ENCODE measurements around the gene SIGLEC7.

Gene SIGLEC7

DNA sequence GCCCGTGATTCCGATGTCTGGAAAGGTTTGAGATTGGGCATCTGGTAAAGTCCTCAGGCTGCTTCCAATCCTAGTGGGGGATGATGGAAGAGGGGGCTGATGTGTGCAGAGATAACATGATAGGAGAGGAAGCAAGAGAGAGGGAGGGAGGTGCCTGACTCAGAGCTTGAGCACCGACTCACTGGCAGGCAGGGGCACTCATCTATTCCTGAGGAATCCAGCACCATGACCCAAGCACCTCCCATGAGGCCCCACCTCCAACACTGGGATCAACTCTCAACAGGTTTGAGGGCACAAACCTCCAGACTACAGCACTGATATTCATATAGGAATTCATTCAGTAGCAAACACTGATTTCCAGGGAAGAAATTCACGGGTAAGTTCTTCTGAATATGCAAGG, 23.0 kb upstream of the SIGLEC7 start:
- no peak for DNase-seq (ENCODE audit: low read depth)

- DNase-seq (ENCODE audit: low read depth) = no peak
Measured at GRCh38 chr19:51119611-51120010, 22.5 kb upstream of the SIGLEC7 start.

DNA sequence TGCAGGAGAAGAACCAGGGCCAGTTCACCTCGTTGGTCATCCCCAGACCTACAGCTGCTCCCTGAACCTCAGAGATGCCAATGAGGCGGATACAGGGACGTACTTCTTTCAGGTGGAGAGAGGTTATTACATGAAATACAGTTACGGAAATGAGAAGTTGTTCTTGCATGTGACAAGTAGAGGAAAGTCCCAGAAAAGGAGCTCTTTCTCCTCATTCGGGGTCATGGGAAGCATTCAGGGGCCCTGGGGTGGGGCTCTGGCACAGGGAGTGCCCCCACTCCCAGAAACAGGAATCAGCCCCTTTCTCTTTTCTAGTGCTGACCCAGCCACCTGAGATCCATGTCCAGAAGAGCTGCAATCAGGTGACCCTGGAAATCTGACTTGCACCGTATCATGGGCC, 21.9 kb upstream of the SIGLEC7 start:
- no peak for DNase-seq (ENCODE audit: low read depth)

- DNase-seq (ENCODE audit: low read depth) = no peak
Measured at GRCh38 chr19:51121257-51121656, 20.8 kb upstream of the SIGLEC7 start.

DNA sequence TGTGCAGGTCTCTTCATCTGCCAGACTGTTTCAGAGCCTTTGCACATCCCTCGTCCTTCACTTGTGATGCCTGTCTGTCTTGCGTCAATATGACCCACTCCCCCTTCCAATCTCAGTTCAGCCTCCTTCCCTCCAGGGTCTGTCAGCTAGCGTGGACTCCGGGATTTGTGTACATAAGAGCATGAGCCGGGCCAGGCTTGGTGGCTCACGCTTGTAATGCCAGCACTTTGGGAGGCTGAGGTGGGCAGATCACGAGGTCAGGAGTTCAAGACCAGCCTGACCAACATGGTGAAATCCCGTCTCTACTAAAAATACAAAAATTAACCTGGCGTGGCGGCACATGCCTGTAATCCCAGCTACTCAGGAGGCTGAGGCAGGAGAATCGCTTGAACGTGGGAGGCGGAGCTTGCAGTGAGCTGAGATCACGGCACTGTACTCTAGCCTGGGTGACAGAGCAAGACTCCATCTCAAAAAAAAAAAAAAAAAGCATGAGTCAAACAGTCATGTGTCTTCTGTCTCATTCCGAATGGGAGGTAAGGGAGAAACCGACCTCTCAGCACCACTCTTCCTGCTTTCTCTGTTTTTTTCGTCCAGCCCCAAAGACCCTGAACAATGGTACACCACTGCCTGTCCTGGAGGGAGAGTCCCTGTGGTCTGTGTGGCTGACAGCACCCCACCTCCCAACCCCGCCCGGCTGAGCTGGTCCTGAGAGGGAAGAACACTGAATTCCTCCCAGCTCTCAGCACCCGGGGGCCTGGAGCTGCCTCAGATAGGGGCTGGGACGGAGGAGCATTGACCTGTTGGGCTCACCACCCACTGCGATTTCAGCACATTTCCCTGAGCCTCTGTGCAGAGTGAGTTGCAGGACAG, 19.8 kb upstream of the SIGLEC7 start:
- no peak for DNase-seq (ENCODE audit: low read depth)

GRCh38 chr19:51123381-51123800, 18.7 kb upstream of the SIGLEC7 start:
- peak; percentile 23 for DNase-seq (ENCODE audit: low read depth)

- no peak for DNase-seq (ENCODE audit: low read depth)
Measured at GRCh38 chr19:51123802-51124201, 18.3 kb upstream of the SIGLEC7 start.

DNA sequence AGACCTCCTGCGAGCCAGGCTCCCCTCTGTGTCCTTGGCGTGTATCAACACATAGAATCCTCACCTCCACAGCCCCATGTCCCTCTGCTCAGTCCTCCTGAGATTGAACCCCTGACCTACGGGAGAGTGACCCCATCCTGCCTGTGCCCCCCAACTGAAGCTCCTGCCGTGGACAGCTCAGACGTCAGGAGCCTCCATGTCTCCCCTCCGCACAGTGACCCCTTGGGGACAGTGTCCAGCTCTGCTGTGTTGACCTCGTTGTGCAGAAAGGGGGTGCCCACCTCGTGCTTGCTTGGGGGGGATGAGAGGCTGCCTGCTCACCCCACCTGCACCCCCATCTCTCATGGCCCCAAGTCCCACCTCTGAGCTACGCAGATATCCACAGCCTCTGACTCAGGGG, 17.9 kb upstream of the SIGLEC7 start:
- no peak for DNase-seq (ENCODE audit: low read depth)

DNA sequence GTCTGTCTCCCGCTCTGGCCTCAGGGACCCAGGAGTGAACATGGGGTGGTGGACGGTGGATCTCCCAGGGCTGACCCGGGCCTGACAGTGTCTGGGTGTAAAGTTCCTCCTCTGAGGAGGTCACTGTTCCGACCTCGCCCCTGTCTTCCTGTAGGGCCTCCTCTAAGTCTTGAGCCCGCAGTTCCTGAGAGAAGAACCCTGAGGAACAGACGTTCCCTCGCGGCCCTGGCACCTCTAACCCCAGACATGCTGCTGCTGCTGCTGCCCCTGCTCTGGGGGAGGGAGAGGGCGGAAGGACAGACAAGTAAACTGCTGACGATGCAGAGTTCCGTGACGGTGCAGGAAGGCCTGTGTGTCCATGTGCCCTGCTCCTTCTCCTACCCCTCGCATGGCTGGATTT, 17.4 kb upstream of the SIGLEC7 start, which contains the start of gene SIGLEC9:
Gene SIGLEC9 (plus strand): TSS at position 178 of the 400 bp plus-strand sequence. CDS start 69 bp downstream, at position 247.
- DNase-seq (ENCODE audit: low read depth) = no peak

- no peak for DNase-seq (ENCODE audit: low read depth)
Measured at GRCh38 chr19:51125421-51126075, 16.6 kb upstream of the SIGLEC7 start.

GRCh38 chr19:51127032-51127431, 15.1 kb upstream of the SIGLEC7 start:
- DNase-seq (ENCODE audit: low read depth) = no peak

DNA sequence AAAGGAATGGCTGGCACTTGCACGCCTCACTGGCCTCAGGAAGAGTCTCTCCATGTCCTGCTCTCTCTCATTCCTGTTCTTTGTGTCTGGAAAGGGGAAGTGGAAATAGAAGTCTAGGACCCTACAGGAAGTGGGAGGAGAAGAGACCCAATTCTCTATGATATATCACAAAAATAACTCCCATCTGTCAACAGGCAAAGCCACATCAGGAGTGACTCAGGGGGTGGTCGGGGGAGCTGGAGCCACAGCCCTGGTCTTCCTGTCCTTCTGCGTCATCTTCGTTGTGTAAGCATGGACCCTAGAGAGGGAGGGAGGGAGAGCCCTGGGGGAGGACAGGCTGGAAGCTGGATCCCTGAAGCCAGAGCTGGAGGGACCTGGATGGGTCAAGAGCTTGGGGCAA, 14.3 kb upstream of the SIGLEC7 start:
- DNase-seq (ENCODE audit: low read depth) = no peak

GRCh38 chr19:51128227-51128626, 13.9 kb upstream of the SIGLEC7 start:
- no peak for DNase-seq (ENCODE audit: low read depth)

- DNase-seq (ENCODE audit: low read depth) = no peak
Measured at GRCh38 chr19:51129716-51130115, 12.4 kb upstream of the SIGLEC7 start.

DNA sequence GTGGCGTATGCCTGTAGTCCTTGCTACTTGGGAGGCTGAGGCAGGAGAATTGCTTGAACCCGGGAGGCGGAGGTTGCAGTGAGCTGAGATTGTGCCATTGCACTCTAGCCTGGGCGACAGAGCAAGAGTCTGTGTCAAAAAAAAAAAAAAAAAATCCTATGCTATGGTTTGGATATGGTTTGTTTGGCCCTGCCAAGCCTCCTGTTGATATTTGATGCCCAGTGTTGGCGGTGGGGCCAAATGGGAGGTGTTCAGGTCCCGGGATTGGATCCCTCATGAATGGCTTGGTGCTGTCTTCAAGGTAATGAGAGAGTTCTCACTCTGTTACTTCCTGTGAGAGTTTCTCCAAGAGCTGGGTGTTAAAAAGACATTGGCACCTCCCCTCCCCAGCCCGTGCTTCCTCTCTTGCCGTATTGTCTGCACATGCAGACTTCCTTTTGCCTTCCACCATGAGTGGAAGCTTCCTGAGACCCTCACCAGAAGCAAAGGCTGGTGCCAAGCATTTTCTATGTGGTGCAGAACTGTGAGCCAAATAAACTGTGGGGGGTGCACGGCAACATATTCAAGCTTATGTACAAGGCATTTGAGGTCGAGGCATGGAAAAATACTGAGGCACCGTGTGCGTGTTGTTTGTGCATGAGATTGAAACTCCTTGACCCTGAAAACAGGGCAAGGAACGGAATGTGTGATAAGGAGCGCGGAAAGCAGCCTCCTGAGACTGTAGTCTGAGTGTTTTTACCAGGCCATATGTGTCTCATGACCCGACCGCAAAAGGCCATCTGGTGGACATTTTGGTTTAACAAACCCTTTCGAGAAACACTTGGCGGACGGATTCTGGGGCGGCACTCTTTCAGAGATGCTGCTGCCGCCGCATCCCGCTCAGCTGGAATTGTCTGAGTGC, 10.1 kb upstream of the SIGLEC7 start:
- no peak for DNase-seq (ENCODE audit: low read depth)

GRCh38 chr19:51135004-51135403, 7.1 kb upstream of the SIGLEC7 start:
- DNase-seq (ENCODE audit: low read depth) = no peak

DNA sequence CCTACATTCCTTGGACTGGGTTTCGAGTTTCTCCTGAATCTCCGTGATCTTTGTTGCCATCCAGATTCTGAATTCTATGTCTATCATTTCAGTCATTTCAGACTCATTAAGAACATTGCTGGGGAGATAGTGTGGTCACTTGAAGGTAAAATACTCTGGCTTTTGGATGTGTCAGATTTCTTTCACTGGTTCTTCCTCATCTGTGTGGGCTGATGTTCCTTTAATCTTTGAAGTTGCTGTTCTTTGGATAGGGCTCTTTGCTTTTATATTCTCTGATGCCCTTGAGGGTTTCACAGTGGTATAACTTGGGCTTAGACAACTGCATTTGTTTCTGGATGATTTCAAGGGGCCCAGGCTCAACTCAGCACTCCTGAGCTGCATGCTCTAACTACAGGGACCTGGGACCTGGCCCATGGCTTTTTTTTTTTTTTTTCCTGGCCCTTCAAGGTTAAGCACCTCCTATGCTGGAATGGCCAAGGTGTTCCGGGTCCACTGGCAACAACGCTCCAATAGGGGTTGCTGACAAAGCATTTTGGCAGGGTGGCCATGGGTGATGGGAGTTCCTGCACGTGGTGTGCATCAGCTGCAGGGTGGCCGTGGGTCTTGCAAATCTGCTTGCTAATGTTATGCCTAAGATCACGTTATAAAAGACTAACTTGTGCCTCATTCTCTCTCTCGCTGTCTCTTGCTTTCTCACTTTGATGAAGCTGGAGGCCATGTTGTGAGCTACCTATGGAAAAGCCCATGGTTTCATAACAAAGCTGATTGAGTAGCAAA, 5.9 kb upstream of the SIGLEC7 start:
- no peak for DNase-seq (ENCODE audit: low read depth)

GRCh38 chr19:51136851-51137551, 5.1 kb upstream of the SIGLEC7 start:
- DNase-seq (ENCODE audit: low read depth) = no peak

GRCh38 chr19:51137792-51138425, 4.2 kb upstream of the SIGLEC7 start:
- no peak for DNase-seq (ENCODE audit: low read depth)

DNA sequence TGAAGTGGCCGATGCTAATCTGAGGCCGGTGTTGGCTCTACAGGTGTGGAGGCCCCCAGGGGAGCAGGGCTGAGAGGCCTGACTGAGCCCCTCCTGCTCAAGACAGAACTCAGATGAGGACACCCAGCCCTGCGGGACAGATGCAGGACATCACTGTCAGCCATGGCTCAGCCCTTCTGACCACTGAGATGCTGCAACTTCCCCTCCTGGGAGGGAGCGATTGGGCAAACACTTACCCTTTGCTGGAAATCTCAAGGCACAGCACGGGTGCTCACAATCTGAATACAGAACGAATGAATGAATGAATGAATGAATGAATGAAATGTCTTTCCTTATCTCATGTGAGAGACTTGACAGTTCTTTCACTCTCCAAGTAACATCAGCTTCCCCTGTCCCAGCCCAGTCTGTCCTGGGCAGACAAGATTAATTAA, 3.5 kb upstream of the SIGLEC7 start:
- DNase-seq (ENCODE audit: low read depth) = no peak
